ENCODE measurements around the gene SMG5.

- TF ChIP-seq RAD21 (conservative IDR thresholded peaks at IDR 0.05) (no peak), REST (IDR thresholded peaks at IDR 0.05; ENCODE audit: borderline replicate concordance) (no peak), CTCF (IDR thresholded peaks at IDR 0.05; ENCODE audit: poor library complexity, severe bottlenecking) (no peak), EP300 (conservative IDR thresholded peaks at IDR 0.05; ENCODE audit: poor library complexity, severe bottlenecking) (no peak)
These were observed 37.0 kb downstream of the SMG5 start for GRCh38 chr1:156245451-156246232.

All from neural cell (in vitro differentiated cells).